DOHH2 (cell line): ENCODE data around the gene UGT2A1.

Source experiments
- EZH2phosphoT487 ChIP-seq: fragments of 200-600 bp; sonication (generic); IDR thresholded peaks from 2 replicates; pipeline ENCODE4 v1.6.1; 2017; ENCODE audit warnings: borderline replicate concordance, mild to moderate bottlenecking, antibody characterized with exemption, low read length, moderate library complexity, mixed read lengths
- TF ChIP-seq, protein P1 (sequence below): fragments of 200-600 bp; sonication (generic); IDR thresholded peaks from one replicate; pipeline ENCODE4 v1.5.1; 2014; ENCODE audit warnings: antibody characterized with exemption, mild to moderate bottlenecking, low read depth, low read length; ENCODE audit not compliant: poor library complexity, severe bottlenecking

DNA sequence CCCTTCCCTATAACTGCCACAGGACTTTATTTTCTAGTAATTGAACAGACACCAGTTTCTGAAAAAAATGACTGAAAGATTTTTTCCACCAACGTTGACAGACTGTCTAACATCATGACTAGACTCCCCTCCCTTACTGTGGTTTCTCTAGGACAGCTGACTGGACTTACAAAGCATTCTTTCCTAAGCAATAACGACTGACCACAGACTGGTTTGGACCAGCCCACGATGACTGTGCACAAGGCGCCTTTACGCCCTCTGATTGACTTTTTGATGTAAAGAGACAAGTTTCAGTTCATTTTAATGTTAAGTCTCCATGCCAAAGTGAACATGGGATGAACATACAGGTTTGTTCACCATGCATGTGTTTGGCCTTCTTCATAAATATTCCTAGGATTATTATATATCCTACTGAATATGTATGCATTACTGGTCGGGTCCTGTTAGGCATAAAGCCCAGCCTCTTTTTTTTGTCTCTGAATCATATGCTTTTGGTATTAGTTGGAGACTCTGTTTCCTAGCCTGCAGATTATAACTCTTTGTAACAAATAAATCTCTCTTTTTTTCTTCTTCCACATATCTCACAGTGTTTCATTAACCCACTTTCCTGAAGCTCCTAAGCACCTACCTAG lies 106.8 kb downstream of the UGT2A1 start:
- TF ChIP-seq, protein P1, sequence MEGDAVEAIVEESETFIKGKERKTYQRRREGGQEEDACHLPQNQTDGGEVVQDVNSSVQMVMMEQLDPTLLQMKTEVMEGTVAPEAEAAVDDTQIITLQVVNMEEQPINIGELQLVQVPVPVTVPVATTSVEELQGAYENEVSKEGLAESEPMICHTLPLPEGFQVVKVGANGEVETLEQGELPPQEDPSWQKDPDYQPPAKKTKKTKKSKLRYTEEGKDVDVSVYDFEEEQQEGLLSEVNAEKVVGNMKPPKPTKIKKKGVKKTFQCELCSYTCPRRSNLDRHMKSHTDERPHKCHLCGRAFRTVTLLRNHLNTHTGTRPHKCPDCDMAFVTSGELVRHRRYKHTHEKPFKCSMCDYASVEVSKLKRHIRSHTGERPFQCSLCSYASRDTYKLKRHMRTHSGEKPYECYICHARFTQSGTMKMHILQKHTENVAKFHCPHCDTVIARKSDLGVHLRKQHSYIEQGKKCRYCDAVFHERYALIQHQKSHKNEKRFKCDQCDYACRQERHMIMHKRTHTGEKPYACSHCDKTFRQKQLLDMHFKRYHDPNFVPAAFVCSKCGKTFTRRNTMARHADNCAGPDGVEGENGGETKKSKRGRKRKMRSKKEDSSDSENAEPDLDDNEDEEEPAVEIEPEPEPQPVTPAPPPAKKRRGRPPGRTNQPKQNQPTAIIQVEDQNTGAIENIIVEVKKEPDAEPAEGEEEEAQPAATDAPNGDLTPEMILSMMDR: no peak
- no peak for TF ChIP-seq EZH2phosphoT487
